ENCODE results near the gene CUL9. TPM values are rescaled to one million over a fixed set of nuclear protein-coding genes. Genes with fewer than 3 reads are reported as not detected.

The CUL9 gene
- total RNA-seq, 1 donor from 2014 or later: 42.1 TPM

GRCh38 chr6:43172104-43173007, 9.6 kb upstream of the CUL9 start:
- DNase-seq (ENCODE audit: extremely low read depth, low read depth, low spot score): no peak

- no peak for DNase-seq (ENCODE audit: extremely low read depth, low read depth, low spot score)
Measured at GRCh38 chr6:43173591-43174262, 8.3 kb upstream of the CUL9 start.

GRCh38 chr6:43174263-43175112, 7.5 kb upstream of the CUL9 start:
- peak; percentile 96 for DNase-seq (ENCODE audit: extremely low read depth, low read depth, low spot score)

GRCh38 chr6:43175676-43176422, 6.1 kb upstream of the CUL9 start:
- DNase-seq (ENCODE audit: extremely low read depth, low read depth, low spot score): no peak

GRCh38 chr6:43176423-43176786, 5.6 kb upstream of the CUL9 start:
- no peak for DNase-seq (ENCODE audit: extremely low read depth, low read depth, low spot score)

- no peak for DNase-seq (ENCODE audit: extremely low read depth, low read depth, low spot score)
Measured at GRCh38 chr6:43178150-43178549, 3.8 kb upstream of the CUL9 start.

- DNase-seq (ENCODE audit: extremely low read depth, low read depth, low spot score): no peak
Measured at GRCh38 chr6:43178951-43179830, 2.8 kb upstream of the CUL9 start.

- DNase-seq (ENCODE audit: extremely low read depth, low read depth, low spot score): no peak
Measured at GRCh38 chr6:43180058-43180457, 1.9 kb upstream of the CUL9 start.

GRCh38 chr6:43180985-43181384, 1.0 kb upstream of the CUL9 start:
- no peak for DNase-seq (ENCODE audit: extremely low read depth, low read depth, low spot score)

GRCh38 chr6:43181621-43181941, 415 bp upstream of the CUL9 start:
- no peak for DNase-seq (ENCODE audit: extremely low read depth, low read depth, low spot score)

- DNase-seq (ENCODE audit: extremely low read depth, low read depth, low spot score): no peak
Measured at GRCh38 chr6:43183441-43183840, 1.4 kb downstream of the CUL9 start.

- no peak for DNase-seq (ENCODE audit: extremely low read depth, low read depth, low spot score)
Measured at GRCh38 chr6:43184268-43184985, 2.4 kb downstream of the CUL9 start.

GRCh38 chr6:43185391-43185985, 3.5 kb downstream of the CUL9 start:
- no peak for DNase-seq (ENCODE audit: extremely low read depth, low read depth, low spot score)

GRCh38 chr6:43186019-43186418, 4.0 kb downstream of the CUL9 start:
- DNase-seq (ENCODE audit: extremely low read depth, low read depth, low spot score): no peak

GRCh38 chr6:43186706-43187105, 4.7 kb downstream of the CUL9 start:
- no peak for DNase-seq (ENCODE audit: extremely low read depth, low read depth, low spot score)

- DNase-seq (ENCODE audit: extremely low read depth, low read depth, low spot score): no peak
Measured at GRCh38 chr6:43187821-43188220, 5.8 kb downstream of the CUL9 start.

- no peak for DNase-seq (ENCODE audit: extremely low read depth, low read depth, low spot score)
Measured at GRCh38 chr6:43188426-43188825, 6.4 kb downstream of the CUL9 start.

GRCh38 chr6:43189776-43190304, 7.8 kb downstream of the CUL9 start:
- no peak for DNase-seq (ENCODE audit: extremely low read depth, low read depth, low spot score)
